Hepatocyte (in vitro differentiated cells): Measurements from ENCODE around the gene C19orf33. TPM values are rescaled to one million over a fixed set of nuclear protein-coding genes. Genes with fewer than 3 reads are reported as not detected.

Experiments used
- DNase-seq: peaks from one replicate; pipeline ENCODE4 v3.0.0-alpha.2; 2016; ENCODE audit warnings: low spot score
- H2AFZ ChIP-seq: fragments of 200-600 bp; sonication (generic); 2 replicates; pipeline ENCODE4 v1.6.0; 2016; ENCODE audit warnings: antibody characterized with exemption, mild to moderate bottlenecking
- H3K27ac ChIP-seq: fragments of 200-600 bp; sonication (generic); 2 replicates; pipeline ENCODE4 v1.5.1; 2016; ENCODE audit warnings: mild to moderate bottlenecking
- H3K27me3 ChIP-seq: fragments of 200-600 bp; sonication (generic); 2 replicates; pipeline ENCODE4 v1.6.1; 2016
- H3K36me3 ChIP-seq: fragments of 200-600 bp; sonication (generic); replicated peaks from 2 replicates; pipeline ENCODE4 v1.5.1; 2016; ENCODE audit warnings: low read depth; ENCODE audit not compliant: insufficient read depth
- H3K4me1 ChIP-seq: fragments of 200-600 bp; sonication (generic); 2 replicates; pipeline ENCODE4 v1.5.1; 2016; ENCODE audit warnings: mild to moderate bottlenecking, moderate library complexity; ENCODE audit not compliant: insufficient read depth
- H3K4me2 ChIP-seq: fragments of 200-600 bp; sonication (generic); 2 replicates; pipeline ENCODE4 v1.6.0; 2016
- H3K4me3 ChIP-seq: fragments of 200-600 bp; sonication (generic); 2 replicates; pipeline ENCODE4 v1.5.1; 2016; ENCODE audit warnings: mild to moderate bottlenecking
- H3K79me2 ChIP-seq: fragments of 200-600 bp; sonication (generic); 2 replicates; pipeline ENCODE4 v1.6.0; 2017; ENCODE audit warnings: mild to moderate bottlenecking
- H3K9me2 ChIP-seq: fragments of 200-600 bp; sonication (generic); replicated peaks from 2 replicates; pipeline ENCODE4 v1.6.0; 2017; ENCODE audit warnings: mild to moderate bottlenecking; ENCODE audit not compliant: insufficient read depth
- H3K9me3 ChIP-seq: fragments of 200-600 bp; sonication (generic); 2 replicates; pipeline ENCODE4 v1.5.1; 2016; ENCODE audit warnings: low read depth, mild to moderate bottlenecking
- H4K20me1 ChIP-seq: fragments of 200-600 bp; sonication (generic); 2 replicates; pipeline ENCODE4 v1.6.0; 2016; ENCODE audit warnings: mild to moderate bottlenecking; ENCODE audit not compliant: insufficient read depth, poor library complexity, severe bottlenecking
- CTCF ChIP-seq: fragments of 200-600 bp; sonication (generic); IDR thresholded peaks from 2 replicates; pipeline ENCODE4 v1.5.1; 2016; ENCODE audit warnings: antibody characterized with exemption, mild to moderate bottlenecking; ENCODE audit not compliant: poor library complexity
- EZH2 ChIP-seq: fragments of 200-600 bp; sonication (generic); IDR thresholded peaks from 2 replicates; pipeline ENCODE4 v1.6.1; 2016; ENCODE audit warnings: antibody characterized with exemption, mild to moderate bottlenecking, borderline replicate concordance
- EZH2phosphoT487 ChIP-seq: fragments of 200-600 bp; sonication (generic); IDR thresholded peaks from one replicate; pipeline ENCODE4 v1.6.1; 2018; ENCODE audit warnings: antibody characterized with exemption, mild to moderate bottlenecking, low read depth, moderate library complexity; ENCODE audit not compliant: unreplicated experiment, severe bottlenecking
- WGBS: methylation state at CpG from one replicate; pipeline ENCODE4 v1.1.6; 2016; ENCODE audit warnings: low lambda C conversion rate; ENCODE audit errors: missing lambda C conversion rate; 5-methylcytosine and 5-hydroxymethylcytosine counted together
- polyA plus RNA-seq: library from polyadenylated mRNA; unstranded; fragments of >200 nt; fragmentation: Nextera tagmentation; extraction: Ambion mirVana; gene quantifications from 2 replicates; pipeline ENCODE4 v1.2.1, GENCODE V29; 2016
- total RNA-seq: library from RNA; depleted of rRNA; stranded (reverse); fragments of >200 nt; gene quantifications from 2 replicates; pipeline ENCODE4 v1.2.3, GENCODE V29; 2014

C19orf33 gene
- total and polyA plus RNA-seq, 2 experiments from 2014 or later, result 118 to 126 TPM

DNA sequence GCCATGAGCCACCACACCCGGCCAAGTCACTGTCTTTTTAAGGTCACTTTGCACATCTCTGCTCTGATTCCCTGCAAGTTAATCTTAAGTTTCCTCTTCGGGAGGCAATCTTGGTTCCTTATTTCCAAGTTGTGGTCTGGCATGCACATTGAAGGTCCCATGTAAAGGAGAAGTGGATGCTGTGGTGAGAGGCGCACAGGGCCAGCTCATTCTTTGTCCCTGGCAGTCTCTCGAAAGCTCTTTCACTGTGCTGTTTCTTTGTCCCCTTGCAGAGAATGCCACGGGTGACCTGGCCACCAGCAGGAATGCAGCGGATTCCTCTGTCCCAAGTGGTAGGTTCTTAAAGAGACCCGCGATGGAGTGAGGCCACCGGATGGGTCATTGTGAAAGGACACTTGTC, 16.4 kb upstream of the C19orf33 start:
- Histone ChIP-seq H3K79me2 (peaks cover 34% of the 10 kb centered on the region), H3K4me2 (no peak overlapping the region), H2AFZ (no peak overlapping the region), H3K9me2 (no peaks in the 10 kb centered on the region), H3K27me3 (no peaks in the 10 kb centered on the region), H3K4me3 (no peak overlapping the region), H3K27ac (no peak overlapping the region), H3K4me1 (peaks cover 13% of the 10 kb centered on the region), H4K20me1 (peaks cover 10% of the 10 kb centered on the region), H3K36me3 (no peaks in the 10 kb centered on the region), H3K9me3 (no peaks in the 10 kb centered on the region)
- TF ChIP-seq EZH2, result no peak
- TF ChIP-seq EZH2phosphoT487, result no peak
- TF ChIP-seq CTCF, result no peak
- DNase-seq, result no peak
- 93% methylated on average over 9 of the region's 9 CpGs for WGBS

- DNase-seq, result no peak
- Histone ChIP-seq H3K9me2 (no peaks in the 10 kb centered on the region), H3K9me3 (no peaks in the 10 kb centered on the region), H3K27me3 (no peaks in the 10 kb centered on the region), H2AFZ (no peak overlapping the region), H3K36me3 (no peaks in the 10 kb centered on the region), H3K4me1 (peaks cover 13% of the 10 kb centered on the region), H3K4me2 (no peak overlapping the region), H3K79me2 (peaks cover 27% of the 10 kb centered on the region), H3K4me3 (no peak overlapping the region), H3K27ac (no peak overlapping the region), H4K20me1 (peaks cover 3% of the 10 kb centered on the region)
- 93% methylated on average over 13 of the region's 16 CpGs for WGBS
- TF ChIP-seq EZH2phosphoT487 (no peak), CTCF (no peak), EZH2 (no peak)
These were observed 15.8 kb upstream of the C19orf33 start for GRCh38 chr19:38288123-38288855.

DNA sequence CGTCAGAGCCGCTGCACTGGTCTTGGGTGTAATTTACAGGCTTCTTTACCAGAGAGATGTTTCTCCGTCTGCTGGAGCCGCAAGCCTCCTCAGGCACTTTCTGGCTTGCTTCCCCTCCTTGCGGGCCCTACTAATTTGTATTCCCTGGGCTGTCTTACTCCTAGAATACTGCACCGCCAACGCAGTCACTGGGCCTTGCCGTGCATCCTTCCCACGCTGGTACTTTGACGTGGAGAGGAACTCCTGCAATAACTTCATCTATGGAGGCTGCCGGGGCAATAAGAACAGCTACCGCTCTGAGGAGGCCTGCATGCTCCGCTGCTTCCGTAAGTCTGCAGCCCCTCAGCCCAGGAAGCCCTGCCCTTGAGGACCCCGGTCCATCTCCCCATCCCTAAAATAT, 14.1 kb upstream of the C19orf33 start:
- H3K4me2 ChIP-seq, result no peak overlapping the region
- H2AFZ ChIP-seq, result no peak overlapping the region
- H3K4me1 ChIP-seq, result peaks cover 13% of the 10 kb centered on the region
- H3K36me3 ChIP-seq, result no peaks in the 10 kb centered on the region
- whole genome bisulfite sequencing, result 99% methylated on average over 15 of the region's 15 CpGs
- peaks cover 13% of the 10 kb centered on the region for H3K79me2 ChIP-seq
- H4K20me1 ChIP-seq, result no peaks in the 10 kb centered on the region
- no peaks in the 10 kb centered on the region for H3K9me3 ChIP-seq
- no peak overlapping the region for H3K4me3 ChIP-seq
- H3K27me3 ChIP-seq, result no peaks in the 10 kb centered on the region
- TF ChIP-seq EZH2 (no peak), CTCF (no peak), EZH2phosphoT487 (no peak)
- H3K9me2 ChIP-seq, result no peaks in the 10 kb centered on the region
- H3K27ac ChIP-seq, result peak overlapping the region; percentile 65
- DNase-seq, result no peak
